Endothelial cell of umbilical vein (primary cell): ENCODE results near the gene COQ8A.

Source experiments
- CTCF ChIP-seq, 2 donors: IDR thresholded peaks; 1 replicate in 1 of 2; 2 replicates in 1 of 2; pipeline ENCODE4 v1.5.1; 2011; ENCODE audit warnings: low read length in 2 of 2, mild to moderate bottlenecking in 2 of 2, moderate library complexity in 2 of 2, control low read depth in 1 of 2, inconsistent platforms in 1 of 2, low read depth in 1 of 2; ENCODE audit not compliant: insufficient read depth in 1 of 2; ENCODE audit errors: extremely low read depth in 1 of 2
- EZH2 ChIP-seq: IDR thresholded peaks from 2 replicates; pipeline ENCODE4 v1.6.1; 2012; ENCODE audit warnings: borderline replicate concordance, low read depth, mild to moderate bottlenecking, moderate library complexity, low read length, inconsistent platforms; ENCODE audit not compliant: severe bottlenecking
- GATA2 ChIP-seq: IDR thresholded peaks from 2 replicates; pipeline ENCODE4 v1.7.0; 2011; ENCODE audit warnings: low read depth, mild to moderate bottlenecking, moderate library complexity, mixed read lengths, low read length; ENCODE audit not compliant: insufficient read length, insufficient read depth
- POLR2A ChIP-seq: IDR thresholded peaks from 2 replicates; pipeline ENCODE4 v1.6.1; 2012; ENCODE audit warnings: low read depth, mild to moderate bottlenecking, control low read depth, low read length

- no peak for TF ChIP-seq EZH2
- no peak for TF ChIP-seq GATA2
- TF ChIP-seq CTCF (IDR thresholded peaks at IDR 0.05; ENCODE audit: extremely low read depth in 1 of 2, insufficient read depth in 1 of 2, low read depth in 1 of 2, low read length in 2 of 2) = no peak
- TF ChIP-seq POLR2A = no peak
Measured at GRCh38 chr1:226894826-226895225, 45.3 kb upstream of the COQ8A start.
